Gastroesophageal sphincter (tissue), 3 donors: ENCODE results near the gene AHI1.
"Not testable (repeated sequence)": the region's sequence is repeated elsewhere in the genome, so short reads cannot be mapped to it uniquely, and the experiment has no call there.

Experiments
- CTCF ChIP-seq, 4 experiments: fragments of 200-600 bp in 2 of 4; fragments of 450-650 bp in 2 of 4; sonication (generic) in 1 of 4; IDR thresholded peaks; one replicate each; pipeline ENCODE4 v1.5.1; 2017 to 2019; ENCODE audit warnings: antibody characterized with exemption in 4 of 4, mild to moderate bottlenecking in 2 of 4, moderate library complexity in 2 of 4
- EP300 ChIP-seq: sonication (generic); formaldehyde crosslinking; IDR thresholded peaks from one replicate; pipeline ENCODE4 v1.6.1; 2017; ENCODE audit warnings: antibody characterized with exemption, mild to moderate bottlenecking
- POLR2AphosphoS5 ChIP-seq: sonication (generic); formaldehyde crosslinking; IDR thresholded peaks from one replicate; pipeline ENCODE4 v1.6.1; 2017; ENCODE audit warnings: antibody characterized with exemption

- TF ChIP-seq POLR2AphosphoS5; CTCF (IDR thresholded peaks at IDR 0.05); EP300: not testable (repeated sequence)
These were observed 251.0 kb downstream of the AHI1 start for GRCh38 chr6:135246412-135247012.
